Suppressor macrophage treated with lipopolysaccharide for 1 hour (primary cell): Measurements from ENCODE around the gene STYXL2.

ENCODE experiments used
- DNase-seq, 3 donors: peaks; one replicate each; pipeline ENCODE4 v3.0.0-alpha.2; 2020 to 2022

The STYXL2 gene

GRCh38 chr1:167110586-167110985 lies 16.7 kb downstream of the STYXL2 start:
- DNase-seq, result no peak

- DNase-seq, result no peak
These were observed 18.2 kb downstream of the STYXL2 start for GRCh38 chr1:167111868-167112709.

- peak; percentile 58 to 74 (median 69) for DNase-seq
These were observed 20.9 kb downstream of the STYXL2 start for GRCh38 chr1:167114725-167115124.

- DNase-seq, result no peak
These were observed 21.8 kb downstream of the STYXL2 start for GRCh38 chr1:167115655-167116054.

GRCh38 chr1:167116174-167116573 lies 22.3 kb downstream of the STYXL2 start:
- DNase-seq, result no peak

GRCh38 chr1:167117225-167117624 lies 23.4 kb downstream of the STYXL2 start:
- no peak for DNase-seq

GRCh38 chr1:167118188-167118587 lies 24.3 kb downstream of the STYXL2 start:
- DNase-seq, result no peak

- DNase-seq, result no peak
These were observed 25.8 kb downstream of the STYXL2 start for GRCh38 chr1:167119696-167120095.

- DNase-seq, result peak in 1 of 3 donors; percentile 10
These were observed 27.0 kb downstream of the STYXL2 start for GRCh38 chr1:167120899-167121298.

- peak; percentile 49 to 68 (median 59) for DNase-seq
These were observed 27.7 kb downstream of the STYXL2 start for GRCh38 chr1:167121375-167122120.

GRCh38 chr1:167122121-167122480 lies 28.2 kb downstream of the STYXL2 start:
- no peak for DNase-seq

GRCh38 chr1:167122568-167122967 lies 28.7 kb downstream of the STYXL2 start:
- DNase-seq, result no peak

- no peak for DNase-seq
These were observed 32.4 kb downstream of the STYXL2 start for GRCh38 chr1:167126317-167126716.

- no peak for DNase-seq
These were observed 32.9 kb downstream of the STYXL2 start for GRCh38 chr1:167126811-167127210.

GRCh38 chr1:167127236-167127635 lies 33.4 kb downstream of the STYXL2 start:
- no peak for DNase-seq

- no peak for DNase-seq
These were observed 33.8 kb downstream of the STYXL2 start for GRCh38 chr1:167127661-167128060.

- DNase-seq, result no peak
These were observed 34.7 kb downstream of the STYXL2 start for GRCh38 chr1:167128261-167129227.

GRCh38 chr1:167130829-167131510 lies 37.1 kb downstream of the STYXL2 start:
- no peak for DNase-seq

- no peak for DNase-seq
These were observed 38.6 kb downstream of the STYXL2 start for GRCh38 chr1:167132301-167133010.

GRCh38 chr1:167135281-167135840 lies 41.5 kb downstream of the STYXL2 start:
- no peak for DNase-seq

GRCh38 chr1:167136191-167136614 lies 42.3 kb downstream of the STYXL2 start:
- no peak for DNase-seq
